K562 (cell line): ENCODE data around the gene ECSIT.

ENCODE experiments used
- ARID2 ChIP-seq: fragments of 450-650 bp; IDR thresholded peaks from 2 replicates; pipeline ENCODE4 v1.6.1; 2017; ENCODE audit warnings: antibody characterized with exemption, mild to moderate bottlenecking
- HNRNPL ChIP-seq: fragments of 200-400 bp; formaldehyde crosslinking; IDR thresholded peaks from 2 replicates; pipeline ENCODE4 v1.6.1; 2017; ENCODE audit warnings: low read depth, mild to moderate bottlenecking, low read length
- MAZ ChIP-seq, 2 experiments: fragments of 450-650 bp in 1 of 2; sonication (generic) in 1 of 2; formaldehyde crosslinking; IDR thresholded peaks in 1 of 2; conservative IDR thresholded peaks in 1 of 2; 2 replicates each; pipeline versions ENCODE4 v1.4.0 to v1.5.0; 2020; ENCODE audit warnings: mild to moderate bottlenecking in 1 of 2, missing genetic modification reagents in 1 of 2
- NCOA1 ChIP-seq: fragments of 450-650 bp; IDR thresholded peaks from 2 replicates; pipeline ENCODE4 v1.6.1; 2016; ENCODE audit warnings: low read depth
- POLR2AphosphoS2 ChIP-seq: IDR thresholded peaks from 2 replicates; pipeline ENCODE4 v1.6.1; 2012; ENCODE audit warnings: low read length, improper control_type of control experiment
- ZNF589 ChIP-seq: fragments of 200-800 bp; sonication (Bioruptor generic); IDR thresholded peaks from 2 replicates; pipeline ENCODE4 v1.6.1; 2016; ENCODE audit warnings: low read depth, missing genetic modification characterization, missing compliant biosample characterization
- ZNF639 ChIP-seq, 2 experiments: fragments of 200-800 bp in 1 of 2; sonication (Bioruptor generic) in 1 of 2; sonication (generic) in 1 of 2; formaldehyde crosslinking in 1 of 2; IDR thresholded peaks in 1 of 2; conservative IDR thresholded peaks in 1 of 2; 2 replicates each; pipeline versions ENCODE4 v1.5.0 to v1.6.1; 2016 to 2020; ENCODE audit warnings: missing compliant biosample characterization in 1 of 2, missing genetic modification characterization in 1 of 2, missing genetic modification reagents in 1 of 2
- ZNF785 ChIP-seq: fragments of 250-450 bp; sonication (Bioruptor Pico); IDR thresholded peaks from 2 replicates; pipeline ENCODE4 v1.4.0; 2020; ENCODE audit warnings: mild to moderate bottlenecking
- TF ChIP-seq, protein P1 (sequence below), 3 experiments: IDR thresholded peaks in 2 of 3; conservative IDR thresholded peaks in 1 of 3; 2 replicates each; pipeline ENCODE4 v1.5.1; 2011 to 2012; ENCODE audit warnings: low read length in 3 of 3, mild to moderate bottlenecking in 3 of 3, control low read depth in 2 of 3, improper control_type of control experiment in 1 of 3, inconsistent platforms in 1 of 3, low read depth in 1 of 3, mixed read lengths in 1 of 3, moderate library complexity in 1 of 3; ENCODE audit not compliant: insufficient read depth in 2 of 3

GRCh38 chr19:11519138-11519537 lies 9.8 kb downstream of the ECSIT start:
- TF ChIP-seq ARID2 (no peak), ZNF785 (no peak), ZNF589 (CRISPR knock-in tag) (no peak), NCOA1 (no peak), POLR2AphosphoS2 (no peak), MAZ (CRISPR knock-in tag; conservative IDR thresholded peaks at IDR 0.05 in 1 of 2, IDR thresholded peaks at IDR 0.05 in 1 of 2) (no peak), ZNF639 (CRISPR knock-in tag; conservative IDR thresholded peaks at IDR 0.05 in 1 of 2, IDR thresholded peaks at IDR 0.05 in 1 of 2) (no peak), HNRNPL (no peak)
- TF ChIP-seq, protein P1, sequence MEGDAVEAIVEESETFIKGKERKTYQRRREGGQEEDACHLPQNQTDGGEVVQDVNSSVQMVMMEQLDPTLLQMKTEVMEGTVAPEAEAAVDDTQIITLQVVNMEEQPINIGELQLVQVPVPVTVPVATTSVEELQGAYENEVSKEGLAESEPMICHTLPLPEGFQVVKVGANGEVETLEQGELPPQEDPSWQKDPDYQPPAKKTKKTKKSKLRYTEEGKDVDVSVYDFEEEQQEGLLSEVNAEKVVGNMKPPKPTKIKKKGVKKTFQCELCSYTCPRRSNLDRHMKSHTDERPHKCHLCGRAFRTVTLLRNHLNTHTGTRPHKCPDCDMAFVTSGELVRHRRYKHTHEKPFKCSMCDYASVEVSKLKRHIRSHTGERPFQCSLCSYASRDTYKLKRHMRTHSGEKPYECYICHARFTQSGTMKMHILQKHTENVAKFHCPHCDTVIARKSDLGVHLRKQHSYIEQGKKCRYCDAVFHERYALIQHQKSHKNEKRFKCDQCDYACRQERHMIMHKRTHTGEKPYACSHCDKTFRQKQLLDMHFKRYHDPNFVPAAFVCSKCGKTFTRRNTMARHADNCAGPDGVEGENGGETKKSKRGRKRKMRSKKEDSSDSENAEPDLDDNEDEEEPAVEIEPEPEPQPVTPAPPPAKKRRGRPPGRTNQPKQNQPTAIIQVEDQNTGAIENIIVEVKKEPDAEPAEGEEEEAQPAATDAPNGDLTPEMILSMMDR (IDR thresholded peaks at IDR 0.05 in 2 of 3, conservative IDR thresholded peaks at IDR 0.05 in 1 of 3; ENCODE audit: insufficient read depth in 2 of 3, low read depth in 1 of 3, low read length in 3 of 3): no peak
